Measurements from ENCODE around the gene SOD2. TPM values are rescaled to one million over a fixed set of nuclear protein-coding genes. Genes with fewer than 3 reads are reported as not detected.

The SOD2 gene
- total and polyA plus RNA-seq, 9 of the 15 experiments (the other 6 are each of a cell fraction or from before 2014, with no cell fraction given): 39.8 to 140 (median 95.8) TPM

DNA sequence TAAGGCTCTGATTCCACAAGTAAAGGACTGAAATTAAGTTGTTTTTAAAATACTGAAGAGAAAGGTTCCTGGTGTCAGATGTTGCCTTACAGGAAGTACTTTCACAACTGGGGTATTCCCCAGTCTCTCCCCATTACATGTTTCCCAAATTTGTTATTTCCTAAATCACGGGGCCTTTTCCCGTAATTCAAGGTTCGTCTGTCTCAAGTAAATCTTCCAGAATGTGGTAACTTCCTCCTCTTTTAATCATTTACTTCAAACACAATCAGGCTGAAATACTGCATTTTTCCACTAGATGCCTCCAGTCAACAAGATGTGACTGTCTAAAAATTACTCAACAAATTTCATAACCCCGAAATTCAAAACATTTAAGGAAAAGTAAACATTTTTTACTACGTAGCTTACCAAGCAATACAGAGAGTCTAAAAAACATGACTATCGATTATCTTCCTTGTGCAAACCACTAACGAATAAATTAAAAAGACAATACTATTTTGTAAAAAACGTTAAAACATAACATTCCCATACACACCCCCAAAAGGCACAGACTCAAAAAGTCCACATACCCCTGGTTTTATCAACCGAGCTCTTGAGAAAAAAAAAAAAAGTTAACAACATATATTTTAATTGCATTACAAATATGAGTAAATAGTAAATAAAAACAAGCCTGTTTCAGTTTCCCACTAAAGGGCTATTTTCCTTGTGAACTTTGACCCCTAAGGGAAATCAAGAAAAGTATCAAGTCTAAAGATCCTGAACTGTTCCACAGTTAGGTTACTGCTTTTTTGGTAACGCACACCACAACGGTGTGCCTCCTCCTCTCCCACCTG is 1.7 kb downstream of the SOD2 start (continued):
- TF ChIP-seq, protein P1, sequence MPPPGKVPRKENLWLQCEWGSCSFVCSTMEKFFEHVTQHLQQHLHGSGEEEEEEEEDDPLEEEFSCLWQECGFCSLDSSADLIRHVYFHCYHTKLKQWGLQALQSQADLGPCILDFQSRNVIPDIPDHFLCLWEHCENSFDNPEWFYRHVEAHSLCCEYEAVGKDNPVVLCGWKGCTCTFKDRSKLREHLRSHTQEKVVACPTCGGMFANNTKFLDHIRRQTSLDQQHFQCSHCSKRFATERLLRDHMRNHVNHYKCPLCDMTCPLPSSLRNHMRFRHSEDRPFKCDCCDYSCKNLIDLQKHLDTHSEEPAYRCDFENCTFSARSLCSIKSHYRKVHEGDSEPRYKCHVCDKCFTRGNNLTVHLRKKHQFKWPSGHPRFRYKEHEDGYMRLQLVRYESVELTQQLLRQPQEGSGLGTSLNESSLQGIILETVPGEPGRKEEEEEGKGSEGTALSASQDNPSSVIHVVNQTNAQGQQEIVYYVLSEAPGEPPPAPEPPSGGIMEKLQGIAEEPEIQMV (tag; conservative IDR thresholded peaks at IDR 0.05; ENCODE audit: low read depth): 0 out of 2 replicates have a peak, but pooled peaks have one; percentile 11
- TF ChIP-seq POLR2H (tag; IDR thresholded peaks at IDR 0.05; ENCODE audit: low read depth): peak; percentile 69
- 0 out of 2 replicates have a peak, but pooled peaks have one; percentile 11 for TF ChIP-seq DPF2 (IDR thresholded peaks at IDR 0.05)
- peak; percentile 36; the same call in 1 of the 2 replicates for TF ChIP-seq ELF1 (tag; IDR thresholded peaks at IDR 0.05)
- TF ChIP-seq, protein P2, sequence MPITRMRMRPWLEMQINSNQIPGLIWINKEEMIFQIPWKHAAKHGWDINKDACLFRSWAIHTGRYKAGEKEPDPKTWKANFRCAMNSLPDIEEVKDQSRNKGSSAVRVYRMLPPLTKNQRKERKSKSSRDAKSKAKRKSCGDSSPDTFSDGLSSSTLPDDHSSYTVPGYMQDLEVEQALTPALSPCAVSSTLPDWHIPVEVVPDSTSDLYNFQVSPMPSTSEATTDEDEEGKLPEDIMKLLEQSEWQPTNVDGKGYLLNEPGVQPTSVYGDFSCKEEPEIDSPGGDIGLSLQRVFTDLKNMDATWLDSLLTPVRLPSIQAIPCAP (CRISPR knock-in tag; IDR thresholded peaks at IDR 0.05; ENCODE audit: borderline replicate concordance): no peak
- no peak for TF ChIP-seq HDAC3 (IDR thresholded peaks at IDR 0.05; ENCODE audit: borderline replicate concordance, partially characterized antibody)
- no peak for TF ChIP-seq PTRF (tag; IDR thresholded peaks at IDR 0.05)
- TF ChIP-seq SRSF7 (optimal IDR thresholded peaks at IDR 0.05; ENCODE audit: low read depth, low read length): no peak
- TF ChIP-seq TARDBP (IDR thresholded peaks at IDR 0.05): no peak
- TF ChIP-seq, protein P3, sequence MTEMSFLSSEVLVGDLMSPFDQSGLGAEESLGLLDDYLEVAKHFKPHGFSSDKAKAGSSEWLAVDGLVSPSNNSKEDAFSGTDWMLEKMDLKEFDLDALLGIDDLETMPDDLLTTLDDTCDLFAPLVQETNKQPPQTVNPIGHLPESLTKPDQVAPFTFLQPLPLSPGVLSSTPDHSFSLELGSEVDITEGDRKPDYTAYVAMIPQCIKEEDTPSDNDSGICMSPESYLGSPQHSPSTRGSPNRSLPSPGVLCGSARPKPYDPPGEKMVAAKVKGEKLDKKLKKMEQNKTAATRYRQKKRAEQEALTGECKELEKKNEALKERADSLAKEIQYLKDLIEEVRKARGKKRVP (CRISPR knock-in tag; IDR thresholded peaks at IDR 0.05): no peak
- peak; percentile 27; the same call in 1 of the 2 replicates for TF ChIP-seq ZNF316 (IDR thresholded peaks at IDR 0.05)
- TF ChIP-seq, protein P4, sequence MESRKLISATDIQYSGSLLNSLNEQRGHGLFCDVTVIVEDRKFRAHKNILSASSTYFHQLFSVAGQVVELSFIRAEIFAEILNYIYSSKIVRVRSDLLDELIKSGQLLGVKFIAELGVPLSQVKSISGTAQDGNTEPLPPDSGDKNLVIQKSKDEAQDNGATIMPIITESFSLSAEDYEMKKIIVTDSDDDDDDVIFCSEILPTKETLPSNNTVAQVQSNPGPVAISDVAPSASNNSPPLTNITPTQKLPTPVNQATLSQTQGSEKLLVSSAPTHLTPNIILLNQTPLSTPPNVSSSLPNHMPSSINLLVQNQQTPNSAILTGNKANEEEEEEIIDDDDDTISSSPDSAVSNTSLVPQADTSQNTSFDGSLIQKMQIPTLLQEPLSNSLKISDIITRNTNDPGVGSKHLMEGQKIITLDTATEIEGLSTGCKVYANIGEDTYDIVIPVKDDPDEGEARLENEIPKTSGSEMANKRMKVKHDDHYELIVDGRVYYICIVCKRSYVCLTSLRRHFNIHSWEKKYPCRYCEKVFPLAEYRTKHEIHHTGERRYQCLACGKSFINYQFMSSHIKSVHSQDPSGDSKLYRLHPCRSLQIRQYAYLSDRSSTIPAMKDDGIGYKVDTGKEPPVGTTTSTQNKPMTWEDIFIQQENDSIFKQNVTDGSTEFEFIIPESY (CRISPR knock-in tag; IDR thresholded peaks at IDR 0.05): no peak
- TF ChIP-seq, protein P5, sequence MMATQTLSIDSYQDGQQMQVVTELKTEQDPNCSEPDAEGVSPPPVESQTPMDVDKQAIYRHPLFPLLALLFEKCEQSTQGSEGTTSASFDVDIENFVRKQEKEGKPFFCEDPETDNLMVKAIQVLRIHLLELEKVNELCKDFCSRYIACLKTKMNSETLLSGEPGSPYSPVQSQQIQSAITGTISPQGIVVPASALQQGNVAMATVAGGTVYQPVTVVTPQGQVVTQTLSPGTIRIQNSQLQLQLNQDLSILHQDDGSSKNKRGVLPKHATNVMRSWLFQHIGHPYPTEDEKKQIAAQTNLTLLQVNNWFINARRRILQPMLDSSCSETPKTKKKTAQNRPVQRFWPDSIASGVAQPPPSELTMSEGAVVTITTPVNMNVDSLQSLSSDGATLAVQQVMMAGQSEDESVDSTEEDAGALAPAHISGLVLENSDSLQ (IDR thresholded peaks at IDR 0.05): peak; percentile 22; the same call in 1 of the 2 replicates
- no peak for TF ChIP-seq ZNF224 (CRISPR knock-in tag; IDR thresholded peaks at IDR 0.05)
- TF ChIP-seq TOE1 (IDR thresholded peaks at IDR 0.05; ENCODE audit: borderline replicate concordance): 0 out of 2 replicates have a peak, but pooled peaks have one; percentile 20
- TF ChIP-seq TOE1 (CRISPR knock-in tag; IDR thresholded peaks at IDR 0.05; ENCODE audit: borderline replicate concordance, low read depth): no peak
- TF ChIP-seq NFYB (IDR thresholded peaks at IDR 0.05; ENCODE audit: extremely low read depth, insufficient read length): no peak
- TF ChIP-seq HMG20A (CRISPR knock-in tag; conservative IDR thresholded peaks at IDR 0.05): no peak
- no peak for TF ChIP-seq ZC3H8 (IDR thresholded peaks at IDR 0.05)
- TF ChIP-seq, protein P6, sequence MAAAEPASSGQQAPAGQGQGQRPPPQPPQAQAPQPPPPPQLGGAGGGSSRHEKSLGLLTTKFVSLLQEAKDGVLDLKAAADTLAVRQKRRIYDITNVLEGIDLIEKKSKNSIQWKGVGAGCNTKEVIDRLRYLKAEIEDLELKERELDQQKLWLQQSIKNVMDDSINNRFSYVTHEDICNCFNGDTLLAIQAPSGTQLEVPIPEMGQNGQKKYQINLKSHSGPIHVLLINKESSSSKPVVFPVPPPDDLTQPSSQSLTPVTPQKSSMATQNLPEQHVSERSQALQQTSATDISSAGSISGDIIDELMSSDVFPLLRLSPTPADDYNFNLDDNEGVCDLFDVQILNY (CRISPR knock-in tag; IDR thresholded peaks at IDR 0.05): no peak
- no peak for TF ChIP-seq SAFB2 (IDR thresholded peaks at IDR 0.05; ENCODE audit: borderline replicate concordance, low read depth, low read length, severe bottlenecking)
